Measurements from ENCODE around the gene PHKB.

DNA sequence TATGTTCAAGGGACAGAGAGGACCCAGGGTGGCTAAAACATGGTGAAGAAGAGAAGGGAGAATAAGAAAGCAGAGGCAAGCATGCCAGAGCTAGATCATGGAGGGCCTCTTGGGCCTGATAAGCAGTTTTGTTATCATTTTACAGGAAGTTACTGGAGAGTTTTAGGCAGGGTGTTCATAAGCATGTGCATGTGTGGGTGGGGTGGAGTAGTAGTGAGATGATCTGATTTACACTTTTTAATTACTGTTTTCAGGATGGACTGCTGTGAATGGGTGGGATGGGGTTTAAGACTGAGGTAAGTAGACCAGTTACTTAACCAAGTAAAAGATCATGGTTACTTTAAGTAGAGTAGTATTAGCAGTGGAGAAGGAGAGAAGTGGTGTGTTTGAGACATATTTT, 173.6 kb downstream of the PHKB start:
- TF ChIP-seq POLR2A (IDR thresholded peaks at IDR 0.05; ENCODE audit: low read depth, low read length) (no peak), TAF1 (IDR thresholded peaks at IDR 0.05; ENCODE audit: borderline replicate concordance, low read depth, low read length) (no peak), POLR2AphosphoS5 (IDR thresholded peaks at IDR 0.05; ENCODE audit: low read depth, low read length) (no peak)

Measured in GM12892 (cell line).